Parathyroid adenoma (tissue), 2 donors: ENCODE results near the gene ARHGEF7.

Source experiments
- H2AFZ ChIP-seq: fragments of 300-600 bp; sonication (generic); one replicate; pipeline ENCODE4 v1.7.0; 2017; ENCODE audit warnings: antibody characterized with exemption, mild to moderate bottlenecking
- H3K27ac ChIP-seq: fragments of 300-600 bp; sonication (generic); one replicate; pipeline ENCODE4 v1.7.0; 2017
- H3K27me3 ChIP-seq: fragments of 300-600 bp; sonication (generic); one replicate; pipeline ENCODE4 v1.7.0; 2017; ENCODE audit warnings: low read length; ENCODE audit not compliant: control insufficient read depth, insufficient read depth
- H3K36me3 ChIP-seq: fragments of 300-600 bp; sonication (generic); one replicate; pipeline ENCODE4 v1.7.0; 2017; ENCODE audit warnings: low read length; ENCODE audit not compliant: control insufficient read depth, insufficient read depth
- H3K4me1 ChIP-seq: fragments of 300-600 bp; sonication (generic); one replicate; pipeline ENCODE4 v1.7.0; 2017; ENCODE audit warnings: control low read depth
- H3K4me2 ChIP-seq: fragments of 300-600 bp; sonication (generic); one replicate; pipeline ENCODE4 v1.7.0; 2017; ENCODE audit warnings: low read length
- H3K4me3 ChIP-seq: fragments of 300-600 bp; sonication (generic); one replicate; pipeline ENCODE4 v1.7.0; 2017; ENCODE audit warnings: low read depth, low read length
- H3K79me2 ChIP-seq: fragments of 300-600 bp; sonication (generic); one replicate; pipeline ENCODE4 v1.7.0; 2017; ENCODE audit warnings: control low read depth
- H3K9ac ChIP-seq: fragments of 300-600 bp; sonication (generic); one replicate; pipeline ENCODE4 v1.7.0; 2017; ENCODE audit warnings: mild to moderate bottlenecking
- H3K9me3 ChIP-seq: fragments of 300-600 bp; sonication (generic); one replicate; pipeline ENCODE4 v1.7.0; 2017; ENCODE audit warnings: low read length; ENCODE audit not compliant: control insufficient read depth
- CTCF ChIP-seq: fragments of 300-600 bp; sonication (generic); IDR thresholded peaks from one replicate; pipeline ENCODE4 v1.7.0; 2017; ENCODE audit warnings: antibody characterized with exemption, mild to moderate bottlenecking
- donor health status: primary hyperparathyroidism.

ARHGEF7 gene

DNA sequence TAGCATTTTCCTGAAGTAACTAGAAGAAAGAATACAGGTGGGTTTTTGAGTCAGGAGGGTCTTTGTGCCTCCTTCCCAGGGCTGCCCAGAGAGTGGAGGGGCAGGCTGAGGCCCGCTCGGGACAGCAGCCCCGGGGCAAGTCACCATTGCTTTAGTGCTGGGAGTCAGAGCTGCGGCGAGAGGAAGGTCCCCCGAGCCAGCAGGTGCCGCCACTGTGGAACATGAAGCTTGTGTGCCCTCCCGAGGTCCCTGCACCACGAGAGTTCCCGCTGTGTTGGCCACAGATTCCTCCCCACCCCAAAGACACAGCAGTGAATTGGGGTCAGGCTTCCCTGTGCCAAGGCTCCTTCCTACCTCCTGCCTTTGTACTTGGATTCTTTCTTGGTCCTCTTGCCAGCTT, 154.4 kb downstream of the ARHGEF7 start:
- Histone ChIP-seq H3K27me3 (no peaks in the 10 kb centered on the region), H3K79me2 (no peaks in the 10 kb centered on the region), H3K4me1 (no peaks in the 10 kb centered on the region), H2AFZ (no peak overlapping the region), H3K9ac (no peak overlapping the region), H3K4me2 (no peak overlapping the region), H3K9me3 (no peaks in the 10 kb centered on the region), H3K27ac (no peak overlapping the region), H3K4me3 (no peak overlapping the region), H3K36me3 (no peaks in the 10 kb centered on the region)
- TF ChIP-seq CTCF: no peak

DNA sequence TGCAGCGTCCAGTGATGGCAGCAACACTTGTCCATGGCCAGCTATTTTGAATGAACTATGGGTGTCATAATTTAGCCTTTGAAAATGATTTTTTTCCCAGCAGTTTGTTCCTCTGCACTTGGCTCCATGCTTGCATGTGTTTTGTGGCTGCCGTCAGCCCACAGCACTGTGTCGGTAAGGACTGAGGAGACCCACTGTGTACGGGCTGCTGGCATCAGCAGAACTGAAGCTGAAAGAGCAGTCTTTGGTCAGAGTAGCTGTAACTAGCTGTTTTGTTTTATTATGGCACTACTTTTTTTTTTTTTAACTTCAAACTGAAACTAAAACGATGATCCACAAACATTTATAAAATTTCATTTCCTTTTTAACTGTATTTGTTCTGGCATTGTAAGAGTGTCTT, 155.0 kb downstream of the ARHGEF7 start:
- no peaks in the 10 kb centered on the region for H3K36me3 ChIP-seq
- no peak overlapping the region for H3K4me3 ChIP-seq
- H2AFZ ChIP-seq: no peak overlapping the region
- no peaks in the 10 kb centered on the region for H3K9me3 ChIP-seq
- H3K27ac ChIP-seq: no peak overlapping the region
- H3K4me1 ChIP-seq: no peaks in the 10 kb centered on the region
- no peak overlapping the region for H3K9ac ChIP-seq
- no peak for TF ChIP-seq CTCF
- H3K4me2 ChIP-seq: no peak overlapping the region
- no peaks in the 10 kb centered on the region for H3K27me3 ChIP-seq
- H3K79me2 ChIP-seq: no peaks in the 10 kb centered on the region

DNA sequence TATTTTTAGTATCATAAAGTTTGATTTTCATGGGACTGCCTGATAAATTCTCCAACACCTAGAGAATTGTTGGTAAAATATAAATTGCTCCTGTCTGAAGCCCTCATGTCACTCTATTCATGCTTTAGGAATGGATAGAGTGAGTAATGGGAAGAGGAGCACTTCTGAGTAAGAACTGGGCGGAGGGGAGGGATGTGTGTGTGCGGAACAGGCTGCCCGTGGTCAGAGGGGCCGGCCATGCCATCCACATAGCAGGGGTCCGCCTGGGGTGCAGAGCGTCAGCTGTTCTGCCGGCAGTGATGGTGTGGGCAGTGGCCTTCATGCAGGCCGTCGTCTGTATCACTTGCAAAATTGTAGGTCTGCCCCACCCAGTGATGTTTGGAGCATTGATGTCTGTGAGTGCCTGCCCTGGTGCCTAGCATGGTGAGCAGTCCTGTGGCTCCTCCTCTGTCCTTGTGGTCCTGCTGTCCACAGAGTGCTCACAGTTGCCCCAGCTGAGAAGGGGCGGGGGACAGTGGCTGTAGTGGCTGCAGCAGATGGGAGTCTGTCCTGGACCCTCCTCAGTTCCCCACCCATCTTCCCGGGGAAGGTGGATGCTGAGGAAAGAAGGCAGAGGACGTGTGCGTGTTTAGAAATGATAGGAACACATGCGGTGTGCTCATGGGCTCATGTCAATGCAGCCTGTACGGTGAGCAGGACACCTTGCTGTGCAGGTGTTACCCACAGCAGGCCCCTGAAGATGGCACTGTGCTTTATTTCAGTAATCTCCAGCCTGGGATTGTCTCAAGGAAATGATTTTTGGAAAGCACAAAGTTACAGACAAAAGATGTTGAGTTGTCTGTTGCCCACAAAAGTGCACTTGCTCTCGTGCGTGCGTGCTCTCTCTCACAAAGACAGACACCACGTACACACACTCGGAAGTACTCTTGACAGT, 155.9 kb downstream of the ARHGEF7 start:
- Histone ChIP-seq H3K79me2 (no peaks in the 10 kb centered on the region), H2AFZ (no peak overlapping the region), H3K4me3 (no peak overlapping the region), H3K9me3 (no peaks in the 10 kb centered on the region), H3K4me2 (no peak overlapping the region), H3K27ac (no peak overlapping the region), H3K36me3 (no peaks in the 10 kb centered on the region), H3K27me3 (no peaks in the 10 kb centered on the region), H3K9ac (no peak overlapping the region), H3K4me1 (no peaks in the 10 kb centered on the region)
- TF ChIP-seq CTCF: no peak

DNA sequence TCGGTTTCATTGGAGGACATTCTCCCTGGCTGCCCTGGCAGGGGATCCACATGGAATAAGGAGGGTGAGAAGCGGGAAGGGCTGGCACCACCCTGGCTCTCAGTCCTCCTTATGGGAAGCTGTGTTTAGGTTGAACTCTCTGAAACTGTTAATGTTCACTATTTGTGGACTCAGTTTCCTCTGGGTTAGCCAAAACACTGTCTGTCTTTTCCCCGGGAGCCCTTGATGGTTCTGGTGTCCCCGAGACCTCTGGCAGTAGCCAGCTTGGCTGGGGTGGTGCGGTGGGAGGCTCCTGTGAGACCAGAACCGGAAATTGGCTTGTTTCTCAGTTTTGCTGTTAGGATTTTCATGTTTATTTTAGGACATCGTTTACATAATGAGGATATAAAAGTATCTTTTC, 157.0 kb downstream of the ARHGEF7 start:
- no peak overlapping the region for H2AFZ ChIP-seq
- H3K4me3 ChIP-seq: no peak overlapping the region
- H3K4me1 ChIP-seq: no peaks in the 10 kb centered on the region
- H3K27ac ChIP-seq: no peak overlapping the region
- H3K79me2 ChIP-seq: no peaks in the 10 kb centered on the region
- no peak overlapping the region for H3K4me2 ChIP-seq
- no peaks in the 10 kb centered on the region for H3K9me3 ChIP-seq
- no peaks in the 10 kb centered on the region for H3K27me3 ChIP-seq
- TF ChIP-seq CTCF: no peak
- H3K9ac ChIP-seq: no peak overlapping the region
- H3K36me3 ChIP-seq: no peaks in the 10 kb centered on the region

GRCh38 chr13:111275382-111275781, 160.3 kb downstream of the ARHGEF7 start:
- no peaks in the 10 kb centered on the region for H3K9me3 ChIP-seq
- TF ChIP-seq CTCF: no peak
- H3K27me3 ChIP-seq: no peaks in the 10 kb centered on the region
- no peak overlapping the region for H3K9ac ChIP-seq
- no peak overlapping the region for H3K4me2 ChIP-seq
- H3K79me2 ChIP-seq: no peaks in the 10 kb centered on the region
- H3K27ac ChIP-seq: no peak overlapping the region
- no peaks in the 10 kb centered on the region for H3K36me3 ChIP-seq
- H2AFZ ChIP-seq: no peak overlapping the region
- H3K4me1 ChIP-seq: no peaks in the 10 kb centered on the region
- no peak overlapping the region for H3K4me3 ChIP-seq
